COR-L47 (cell line): ENCODE measurements around the gene ZNF253.
"Not testable (repeated sequence)": the region's sequence is repeated elsewhere in the genome, so short reads cannot be mapped to it uniquely, and the experiment has no call there.

Experiments
- DNase-seq: peaks from one replicate; lab custom pipeline; 2025; lab: John Stamatoyannopoulos, UW

The ZNF253 gene

GRCh38 chr19:19900139-19900728 is 34.6 kb downstream of the ZNF253 start:
- no peak for DNase-seq

- DNase-seq = peak; percentile 96
Observed at GRCh38 chr19:19900729-19901444, 35.2 kb downstream of the ZNF253 start, which contains the start of gene ZNF93. Gene ZNF93 (plus strand): TSS chr19:19900946. CDS start chr19:19901089, 143 bp downstream.

- DNase-seq = not testable (repeated sequence)
Observed at GRCh38 chr19:19907551-19907950, 41.9 kb downstream of the ZNF253 start.

GRCh38 chr19:19909654-19910053 is 44.0 kb downstream of the ZNF253 start:
- DNase-seq = no peak

GRCh38 chr19:19911150-19911549 is 45.5 kb downstream of the ZNF253 start:
- DNase-seq = no peak

GRCh38 chr19:19914596-19914995 is 48.9 kb downstream of the ZNF253 start:
- DNase-seq = no peak

- DNase-seq = peak; percentile 3
Observed at GRCh38 chr19:19930417-19930816, 64.7 kb downstream of the ZNF253 start.

- not testable (repeated sequence) for DNase-seq
Observed at GRCh38 chr19:19933432-19934314, 68.0 kb downstream of the ZNF253 start.

- DNase-seq = no peak
Observed at GRCh38 chr19:19937403-19937802, 71.7 kb downstream of the ZNF253 start.

GRCh38 chr19:19938449-19938848 is 72.8 kb downstream of the ZNF253 start:
- no peak for DNase-seq

- DNase-seq = no peak
Observed at GRCh38 chr19:19943848-19944582, 78.3 kb downstream of the ZNF253 start.
